Psoas muscle (tissue), 8 donors: ENCODE results near the gene ARHGAP12. TPM values are rescaled to one million over a fixed set of nuclear protein-coding genes. Genes with fewer than 3 reads are reported as not detected.
A peak's percentile ranks its signal among the peaks of the same experiment; 100 is the strongest.

Experiments
- ATAC-seq, 4 donors: fragments of 200-7000 bp; cut with Tn5 transposase; one replicate each; pipeline ENCODE4 v1.9.1; 2020; ENCODE audit warnings: moderate library complexity in 3 of 4, mild to moderate bottlenecking in 2 of 4
- DNase-seq, 2 donors: peaks; one replicate each; pipeline ENCODE4 v3.0.0-alpha.2; 2020
- H3K27ac ChIP-seq: fragments of 200-600 bp; one replicate; pipeline ENCODE4 v1.8.0; 2022
- H3K27me3 ChIP-seq, 3 donors: fragments of 200-600 bp in 1 of 3; one replicate each; pipeline versions ENCODE4 v1.6.1 to v1.8.0; 2013 to 2022; ENCODE audit warnings: low read length in 2 of 3, mild to moderate bottlenecking in 2 of 3, moderate library complexity in 1 of 3; ENCODE audit not compliant: insufficient read depth in 3 of 3
- H3K36me3 ChIP-seq, 2 donors: fragments of 200-600 bp in 1 of 2; one replicate each; pipeline versions ENCODE4 v1.6.1 to v1.8.0; 2013 to 2022; ENCODE audit warnings: low read depth in 1 of 2, mild to moderate bottlenecking in 1 of 2, moderate library complexity in 1 of 2; ENCODE audit not compliant: insufficient read depth in 1 of 2
- H3K4me1 ChIP-seq: fragments of 200-600 bp; one replicate; pipeline ENCODE4 v1.8.0; 2022
- H3K4me3 ChIP-seq: fragments of 200-600 bp; one replicate; pipeline ENCODE4 v1.8.0; 2022; ENCODE audit warnings: mild to moderate bottlenecking
- H3K9me3 ChIP-seq: fragments of 200-600 bp; one replicate; pipeline ENCODE4 v1.8.0; 2022
- CTCF ChIP-seq: fragments of 200-600 bp; IDR thresholded peaks from one replicate; pipeline ENCODE4 v1.8.0; 2022; ENCODE audit warnings: antibody characterized with exemption
- WGBS, 3 donors: extraction: QIAGEN DNeasy Blood & Tissue Kit; methylation state at CpG; one replicate each; pipeline versions ENCODE4 v1.1.6 to v1.1.7; 2013; 5-methylcytosine and 5-hydroxymethylcytosine counted together
- intact Hi-C, 2 donors: fragments of 100-400 bp; cut with DNase I; formaldehyde crosslinking; loops; one replicate each; pipeline versions ENCODE4 v1.11.0 to v1.14.2; 2022
- polyA plus RNA-seq, 3 donors: library from polyadenylated mRNA; stranded (reverse); fragments of 200-250 nt; gene quantifications; one replicate each; pipeline ENCODE4 v1.2.3, GENCODE V29; 2013
- total RNA-seq, 4 donors: library from RNA; stranded (reverse); fragmentation: NEBNext Ultra II Directional in 2 of 4; extraction: Animal tissue kit (Norgen Biotek cat#: 25700) in 2 of 4; gene quantifications; one replicate each; pipeline versions ENCODE4 v1.2.1 to v1.2.4, GENCODE V29; 2021 to 2023
- donor health status: healthy with polysubstance abuse.
- donor health status: DM: no; HTN: no; CAD: no; lungs with moderate emphysema.
- donor health status: Bipolar disorder and iron deficiency.
- donor health status: healthy.
- donor health status: DM: yes; HTN: yes; CAD: no.
- donor health status: DM: no; HTN: no; CAD: no.
- donor health status: DM: no; HTN: no; CAD: no.
- donor health status: DM: yes; HTN: yes; CAD: no.

Gene ARHGAP12
- total and polyA plus RNA-seq, 7 donors, result 8.2 to 18.2 (median 11.8) TPM

DNA sequence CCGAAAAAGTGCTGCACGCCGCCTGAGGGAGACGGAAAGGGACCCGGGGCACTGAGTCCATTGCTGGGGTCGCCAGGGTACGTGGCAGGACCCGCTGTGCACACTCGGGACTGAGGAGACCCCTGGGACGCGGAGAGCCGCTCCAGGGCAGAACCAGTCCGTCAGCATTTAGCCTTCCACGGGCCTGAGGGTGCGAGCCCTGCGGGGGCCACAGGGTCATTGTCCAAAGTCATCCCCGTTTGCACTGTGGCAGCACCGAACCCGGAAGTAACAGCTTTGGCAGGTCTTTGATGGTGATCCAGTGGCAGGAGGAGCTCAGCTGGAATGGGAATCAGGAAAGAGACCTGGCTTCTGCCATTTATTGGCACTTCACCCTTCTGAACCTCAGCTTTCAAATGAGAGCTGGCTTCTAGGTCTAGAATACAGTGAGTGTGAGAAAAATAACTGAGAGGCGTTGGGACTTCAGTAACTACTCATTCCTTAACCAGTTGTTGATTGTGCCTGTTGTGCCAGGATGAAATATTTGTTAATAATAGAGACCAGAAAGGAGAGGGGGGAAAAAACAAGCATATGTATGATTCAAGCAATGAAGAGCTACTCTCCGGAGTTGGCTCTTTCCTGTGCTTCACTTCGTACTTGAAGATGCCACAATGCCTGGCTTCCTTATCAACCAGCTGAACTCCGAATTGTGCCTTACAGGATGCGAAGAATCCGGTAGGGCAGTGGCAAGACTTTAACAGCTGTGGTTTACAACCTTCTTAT is 811 bp upstream of the ARHGAP12 start:
- no peak for TF ChIP-seq CTCF
- Histone ChIP-seq H3K4me1 (peaks cover 23% of the 10 kb centered on the region), H3K36me3 (no peaks in the 10 kb centered on the region), H3K27me3 (no peaks in the 10 kb centered on the region), H3K4me3 (peak overlapping the region; percentile 90), H3K27ac (peak overlapping the region; percentile 91), H3K9me3 (no peaks in the 10 kb centered on the region)
- intact Hi-C loops, result loop anchor here (5.0 to 10.0 kb wide), 2 partner anchors 62 to 65 kb away; no protein-coding TSS in a partner anchor
- DNase-seq (peak; percentile 59 to 77), ATAC-seq (peak; percentile 46 to 75 (median 56))
- 1 to 2% (median 1%) methylated on average over 22 to 25 of the region's 25 CpGs for WGBS, 3 donors

DNA sequence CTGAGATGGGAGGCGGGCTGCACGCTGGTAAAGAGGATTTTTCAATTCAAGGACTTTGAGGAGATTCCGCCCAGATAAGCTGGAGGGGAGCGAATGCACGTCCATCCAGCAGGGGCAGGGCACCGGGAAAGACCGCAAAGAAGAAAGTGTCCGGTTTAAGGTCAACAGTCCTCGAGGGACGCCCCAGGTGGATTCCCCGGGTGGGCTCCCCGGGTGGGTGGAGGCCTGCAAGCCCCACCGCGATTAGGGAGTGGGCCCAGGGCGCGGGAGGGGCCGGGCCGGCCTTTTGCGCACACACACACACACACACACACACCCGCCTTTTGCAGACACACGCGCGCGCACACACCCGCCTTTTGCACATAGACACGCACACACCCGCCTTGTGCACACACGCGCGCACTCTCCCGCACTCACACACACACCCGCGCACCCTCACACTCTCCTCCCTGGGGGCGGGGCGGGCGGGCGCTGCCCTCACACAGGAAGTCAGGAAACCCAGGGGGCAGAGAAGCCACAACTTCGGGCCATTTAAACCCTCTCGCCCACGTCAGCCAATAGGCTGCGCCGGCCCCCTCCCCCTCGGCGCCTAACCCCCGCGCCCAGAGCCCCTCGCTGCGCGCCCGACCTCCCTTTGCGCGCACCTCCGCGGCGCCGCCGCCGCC is 615 bp downstream of the ARHGAP12 start:
- TF ChIP-seq CTCF, result peak; percentile 28

DNA sequence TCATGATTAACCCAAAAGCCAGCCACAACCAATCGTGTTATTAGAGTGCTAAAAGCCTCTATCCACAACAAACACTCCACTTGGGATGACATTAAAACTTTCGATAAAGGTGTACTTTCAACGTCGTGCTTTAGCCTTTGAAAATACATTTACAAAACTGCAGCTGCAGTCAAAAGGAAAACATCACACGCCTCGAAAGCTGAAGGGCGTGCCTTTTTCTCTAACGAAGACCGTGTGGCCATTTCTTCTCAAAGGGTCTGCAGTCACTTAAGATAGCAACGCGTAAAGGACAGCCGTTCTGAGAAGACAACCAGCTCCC is 1.1 kb downstream of the ARHGAP12 start:
- ATAC-seq, result no peak
- Histone ChIP-seq H3K27ac (peak overlapping the region; percentile 91), H3K36me3 (no peaks in the 10 kb centered on the region), H3K9me3 (no peaks in the 10 kb centered on the region), H3K4me1 (peaks cover 23% of the 10 kb centered on the region), H3K27me3 (no peaks in the 10 kb centered on the region), H3K4me3 (peak overlapping the region; percentile 90)
- WGBS, 3 donors, result 1 to 3% (median 1%) methylated on average over 12 of the region's 12 CpGs
- intact Hi-C loops, result loop anchor here (5.0 to 10.0 kb wide), 2 partner anchors 60 to 63 kb away; no protein-coding TSS in a partner anchor
- DNase-seq, result no peak
- TF ChIP-seq CTCF, result no peak

More for the DNA sequence above, 615 bp downstream of the ARHGAP12 start:
- Histone ChIP-seq H3K27me3 (no peaks in the 10 kb centered on the region), H3K27ac (peak overlapping the region; percentile 91), H3K4me1 (peaks cover 23% of the 10 kb centered on the region), H3K4me3 (peak overlapping the region; percentile 90), H3K9me3 (no peaks in the 10 kb centered on the region), H3K36me3 (no peaks in the 10 kb centered on the region)
- peak; percentile 24 to 30 (median 28) for ATAC-seq
- WGBS, 3 donors, result 0 to 2% (median 1%) methylated on average over 25 to 58 of the region's 58 CpGs
- intact Hi-C loops, result loop anchor here (5.0 to 10.0 kb wide), 2 partner anchors 61 to 63 kb away; no protein-coding TSS in a partner anchor
- DNase-seq, result peak; percentile 48 to 77

- peaks cover 23% of the 10 kb centered on the region for H3K4me1 ChIP-seq
- no peak for TF ChIP-seq CTCF
- H3K27me3 ChIP-seq, result no peaks in the 10 kb centered on the region
- WGBS, 3 donors, result 23 to 46% (median 29%) methylated on average over 22 of the region's 22 CpGs
- no peaks in the 10 kb centered on the region for H3K36me3 ChIP-seq
- peak overlapping the region; percentile 91 for H3K27ac ChIP-seq
- intact Hi-C loops, result loop anchor here (5.0 to 10.0 kb wide), 2 partner anchors 60 to 62 kb away; no protein-coding TSS in a partner anchor
- H3K4me3 ChIP-seq, result peak overlapping the region; percentile 90
- ATAC-seq, result no peak
- no peak for DNase-seq
- H3K9me3 ChIP-seq, result no peaks in the 10 kb centered on the region
Measured at GRCh38 chr10:31926765-31927564, 1.7 kb downstream of the ARHGAP12 start.
